Measurements from ENCODE around the gene ZNF511.
"Not testable (repeated sequence)": the region's sequence is repeated elsewhere in the genome, so short reads cannot be mapped to it uniquely, and the experiment has no call there.

Gene ZNF511

DNA sequence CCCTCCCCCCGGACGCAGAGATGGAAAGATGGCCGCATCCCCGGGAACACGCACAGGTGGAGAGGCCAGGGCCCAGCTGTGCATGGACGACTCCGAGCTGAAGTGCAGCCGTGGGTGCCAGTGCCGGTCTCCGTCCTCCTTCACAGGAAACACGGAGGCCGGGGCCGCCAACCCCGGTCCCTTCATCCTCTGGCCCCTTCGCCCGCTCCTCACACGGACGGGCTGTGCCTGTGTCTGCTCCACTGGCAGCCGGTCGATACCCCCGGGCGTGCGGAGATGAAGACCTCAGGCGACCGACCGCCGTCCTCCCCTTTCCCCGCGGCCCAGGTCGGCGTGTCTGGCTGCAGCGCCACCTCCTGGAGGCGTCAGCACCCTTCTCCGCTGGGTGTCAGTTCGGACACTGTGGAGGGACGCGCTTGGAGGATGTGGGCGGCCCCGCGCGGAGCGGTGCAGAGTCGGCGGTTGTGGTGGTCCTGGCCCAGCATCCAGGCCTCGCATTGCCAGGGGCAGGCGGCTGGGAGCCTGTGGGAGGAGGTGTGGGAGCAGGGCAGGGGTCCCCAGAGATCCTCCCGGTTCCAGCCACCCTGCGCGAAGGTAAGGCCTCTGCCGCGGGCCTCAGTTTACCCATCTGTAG is 9.9 kb downstream of the ZNF511 start:
- TF ChIP-seq, protein P1, sequence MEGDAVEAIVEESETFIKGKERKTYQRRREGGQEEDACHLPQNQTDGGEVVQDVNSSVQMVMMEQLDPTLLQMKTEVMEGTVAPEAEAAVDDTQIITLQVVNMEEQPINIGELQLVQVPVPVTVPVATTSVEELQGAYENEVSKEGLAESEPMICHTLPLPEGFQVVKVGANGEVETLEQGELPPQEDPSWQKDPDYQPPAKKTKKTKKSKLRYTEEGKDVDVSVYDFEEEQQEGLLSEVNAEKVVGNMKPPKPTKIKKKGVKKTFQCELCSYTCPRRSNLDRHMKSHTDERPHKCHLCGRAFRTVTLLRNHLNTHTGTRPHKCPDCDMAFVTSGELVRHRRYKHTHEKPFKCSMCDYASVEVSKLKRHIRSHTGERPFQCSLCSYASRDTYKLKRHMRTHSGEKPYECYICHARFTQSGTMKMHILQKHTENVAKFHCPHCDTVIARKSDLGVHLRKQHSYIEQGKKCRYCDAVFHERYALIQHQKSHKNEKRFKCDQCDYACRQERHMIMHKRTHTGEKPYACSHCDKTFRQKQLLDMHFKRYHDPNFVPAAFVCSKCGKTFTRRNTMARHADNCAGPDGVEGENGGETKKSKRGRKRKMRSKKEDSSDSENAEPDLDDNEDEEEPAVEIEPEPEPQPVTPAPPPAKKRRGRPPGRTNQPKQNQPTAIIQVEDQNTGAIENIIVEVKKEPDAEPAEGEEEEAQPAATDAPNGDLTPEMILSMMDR (IDR thresholded peaks at IDR 0.05; ENCODE audit: low read length): peak; percentile 86
- TF ChIP-seq EZH2 (IDR thresholded peaks at IDR 0.05; ENCODE audit: borderline replicate concordance, low read length): no peak
- Histone ChIP-seq H3K79me2 (ENCODE audit: insufficient read depth, low read length) (no peaks in the 10 kb centered on the region), H3K9me2 (ENCODE audit: low read depth, low read length) (no peaks in the 10 kb centered on the region), H3K4me2 (ENCODE audit: low read length) (peak overlapping the region; percentile 88), H3F3A (ENCODE audit: insufficient read depth, low read length) (no peaks in the 10 kb centered on the region), H3K9ac (ENCODE audit: low read length) (peak overlapping the region; percentile 35; the same call in 1 of the 2 replicates), H3K4me1 (ENCODE audit: insufficient read depth, low read length, severe bottlenecking) (peaks cover 20% of the 10 kb centered on the region), H3K27ac (ENCODE audit: low read depth, low read length, poor library complexity, severe bottlenecking) (no peak overlapping the region), H4K20me1 (ENCODE audit: insufficient read depth, low read length) (no peaks in the 10 kb centered on the region), H3K36me3 (ENCODE audit: insufficient read depth, low read length) (no peaks in the 10 kb centered on the region), H2AFZ (ENCODE audit: low read length) (no peak overlapping the region), H3K9me3 (ENCODE audit: low read length) (no peaks in the 10 kb centered on the region), H3K4me3 (ENCODE audit: low read depth, low read length, poor library complexity, severe bottlenecking) (peak overlapping the region; percentile 61), H3K27me3 (ENCODE audit: insufficient read depth, low read length) (no peaks in the 10 kb centered on the region)

DNA sequence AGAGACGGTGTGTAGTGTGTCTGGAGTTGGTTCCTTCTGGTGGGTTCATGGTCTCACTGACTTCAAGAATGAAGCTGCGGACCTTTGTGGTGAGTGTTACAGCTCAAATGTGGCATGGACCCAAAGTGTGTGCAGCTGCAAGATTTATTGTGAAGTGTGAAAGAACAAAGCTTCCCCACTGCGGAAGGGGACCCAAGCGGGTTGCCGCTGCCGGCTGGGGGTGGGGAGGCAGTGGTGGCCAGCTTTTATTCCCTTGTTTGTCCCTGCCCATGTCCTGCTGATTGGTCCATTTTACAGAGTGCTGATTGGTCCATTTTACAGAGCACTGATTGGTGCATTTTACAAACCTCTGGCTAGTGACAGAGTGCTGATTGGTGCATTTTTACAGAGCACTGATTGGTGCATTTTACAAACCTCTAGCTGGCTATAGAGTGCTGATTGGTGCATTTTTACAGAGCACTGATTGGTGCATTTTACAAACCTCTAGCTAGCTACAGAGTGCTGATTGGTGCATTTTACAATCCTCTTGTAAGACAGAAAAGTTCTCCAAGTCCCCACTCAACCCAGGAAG is 12.2 kb downstream of the ZNF511 start:
- H3K27me3 ChIP-seq (ENCODE audit: insufficient read depth, low read length); H3K4me2 ChIP-seq (ENCODE audit: low read length); H3K79me2 ChIP-seq (ENCODE audit: insufficient read depth, low read length); H3K27ac ChIP-seq (ENCODE audit: low read depth, low read length, poor library complexity, severe bottlenecking); H3K36me3 ChIP-seq (ENCODE audit: insufficient read depth, low read length); H4K20me1 ChIP-seq (ENCODE audit: insufficient read depth, low read length); H3K4me3 ChIP-seq (ENCODE audit: low read depth, low read length, poor library complexity, severe bottlenecking); H3K9me2 ChIP-seq (ENCODE audit: low read depth, low read length); H3F3A ChIP-seq (ENCODE audit: insufficient read depth, low read length); H2AFZ ChIP-seq (ENCODE audit: low read length); H3K9ac ChIP-seq (ENCODE audit: low read length); H3K9me3 ChIP-seq (ENCODE audit: low read length): not testable (repeated sequence)
- peaks cover 17% of the 10 kb centered on the region for H3K4me1 ChIP-seq (ENCODE audit: insufficient read depth, low read length, severe bottlenecking)

DNA sequence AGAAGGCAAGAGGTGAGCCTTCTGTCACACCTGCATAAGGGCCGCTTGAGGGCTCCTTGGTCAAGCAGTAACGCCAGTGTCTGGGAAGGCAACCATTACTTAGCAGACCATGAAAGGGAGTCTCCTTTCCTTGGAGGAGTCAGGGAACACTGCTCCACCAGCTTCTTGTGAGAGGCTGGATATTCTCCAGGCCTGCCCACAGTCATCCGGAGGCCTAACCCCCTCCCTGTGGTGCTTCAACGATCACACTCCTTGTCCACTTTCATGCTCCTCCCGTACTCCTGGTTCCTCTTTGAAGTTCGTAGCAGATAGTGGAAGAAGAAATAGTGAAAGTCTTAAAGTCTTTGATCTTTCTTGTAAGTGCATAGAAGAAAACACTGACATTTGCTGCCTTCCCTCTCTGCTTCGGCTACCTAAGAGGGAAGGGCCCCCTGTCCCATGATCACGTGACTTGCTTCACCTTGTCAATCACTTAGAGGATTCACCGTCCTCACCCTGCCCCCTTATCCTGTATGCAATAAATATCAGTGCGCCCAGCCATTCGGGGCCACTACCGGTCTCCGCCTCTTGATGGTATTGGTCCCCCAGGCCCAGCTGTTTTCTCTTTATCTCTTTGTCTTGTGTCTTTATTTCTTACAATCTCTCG is 13.5 kb downstream of the ZNF511 start:
- not testable (repeated sequence) for H3K79me2 ChIP-seq (ENCODE audit: insufficient read depth, low read length); H3K27me3 ChIP-seq (ENCODE audit: insufficient read depth, low read length); H4K20me1 ChIP-seq (ENCODE audit: insufficient read depth, low read length); H3K9me3 ChIP-seq (ENCODE audit: low read length); H3K4me2 ChIP-seq (ENCODE audit: low read length); H3F3A ChIP-seq (ENCODE audit: insufficient read depth, low read length); H3K36me3 ChIP-seq (ENCODE audit: insufficient read depth, low read length); H3K4me3 ChIP-seq (ENCODE audit: low read depth, low read length, poor library complexity, severe bottlenecking); H3K9me2 ChIP-seq (ENCODE audit: low read depth, low read length); H3K9ac ChIP-seq (ENCODE audit: low read length); H2AFZ ChIP-seq (ENCODE audit: low read length); H3K27ac ChIP-seq (ENCODE audit: low read depth, low read length, poor library complexity, severe bottlenecking)
- H3K4me1 ChIP-seq (ENCODE audit: insufficient read depth, low read length, severe bottlenecking): peaks cover 17% of the 10 kb centered on the region

DNA sequence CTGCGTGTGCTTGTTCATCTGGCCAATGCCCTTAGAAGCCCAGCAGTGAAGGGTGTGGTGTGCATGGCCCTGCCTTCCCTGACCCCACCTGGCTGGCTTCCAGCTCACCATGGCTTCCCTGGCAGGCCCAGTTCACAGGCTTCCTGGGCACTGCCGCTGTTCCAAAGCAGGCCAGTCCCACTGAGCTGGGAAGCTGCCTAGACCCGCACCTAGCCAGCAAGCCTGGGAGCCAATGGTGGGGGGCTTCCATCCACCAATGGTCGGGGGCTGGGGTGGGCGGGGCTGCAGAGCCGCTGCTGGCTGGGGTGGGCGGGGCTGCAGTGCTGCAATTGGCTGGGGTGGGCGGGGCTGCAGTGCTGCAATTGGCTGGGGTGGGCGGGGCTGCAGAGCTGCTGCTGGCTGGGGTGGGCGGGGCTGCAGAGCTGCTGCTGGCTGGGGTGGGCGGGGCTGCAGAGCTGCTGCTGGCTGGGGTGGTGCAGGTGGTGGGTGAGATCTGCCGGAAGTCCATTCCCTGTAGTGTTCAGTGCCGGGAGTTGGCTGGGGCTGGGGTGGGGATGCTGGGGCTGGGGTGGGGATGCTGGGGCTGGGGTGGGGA is 15.6 kb downstream of the ZNF511 start:
- TF ChIP-seq, protein P1 (IDR thresholded peaks at IDR 0.05; ENCODE audit: low read length): no peak
- TF ChIP-seq EZH2 (IDR thresholded peaks at IDR 0.05; ENCODE audit: borderline replicate concordance, low read length): no peak
- H3K9me2 ChIP-seq (ENCODE audit: low read depth, low read length): no peaks in the 10 kb centered on the region
- no peak overlapping the region for H3K27ac ChIP-seq (ENCODE audit: low read depth, low read length, poor library complexity, severe bottlenecking)
- no peaks in the 10 kb centered on the region for H3K36me3 ChIP-seq (ENCODE audit: insufficient read depth, low read length)
- peaks cover 9% of the 10 kb centered on the region for H3K27me3 ChIP-seq (ENCODE audit: insufficient read depth, low read length)
- H3K9ac ChIP-seq (ENCODE audit: low read length): no peak overlapping the region
- H3K9me3 ChIP-seq (ENCODE audit: low read length): no peaks in the 10 kb centered on the region
- H3K79me2 ChIP-seq (ENCODE audit: insufficient read depth, low read length): no peaks in the 10 kb centered on the region
- no peaks in the 10 kb centered on the region for H4K20me1 ChIP-seq (ENCODE audit: insufficient read depth, low read length)
- no peak overlapping the region for H3K4me2 ChIP-seq (ENCODE audit: low read length)
- no peak overlapping the region for H2AFZ ChIP-seq (ENCODE audit: low read length)
- H3K4me3 ChIP-seq (ENCODE audit: low read depth, low read length, poor library complexity, severe bottlenecking): no peak overlapping the region
- H3F3A ChIP-seq (ENCODE audit: insufficient read depth, low read length): no peaks in the 10 kb centered on the region
- peaks cover 7% of the 10 kb centered on the region for H3K4me1 ChIP-seq (ENCODE audit: insufficient read depth, low read length, severe bottlenecking)

All from OCI-LY1 (cell line).